Epidermal melanocyte (primary cell): Measurements from ENCODE around the gene PEAK1.
"Not testable (repeated sequence)": the region's sequence is repeated elsewhere in the genome, so short reads cannot be mapped to it uniquely, and the experiment has no call there.

Source experiments
- DNase-seq: peaks from one replicate; pipeline ENCODE4 v3.0.0; 2011; ENCODE audit warnings: low spot score; ENCODE audit not compliant: insufficient read length

The PEAK1 gene

GRCh38 chr15:77311618-77312398 lies 108.1 kb downstream of the PEAK1 start:
- DNase-seq, result no peak

GRCh38 chr15:77311020-77311419 lies 108.9 kb downstream of the PEAK1 start:
- no peak for DNase-seq

DNA sequence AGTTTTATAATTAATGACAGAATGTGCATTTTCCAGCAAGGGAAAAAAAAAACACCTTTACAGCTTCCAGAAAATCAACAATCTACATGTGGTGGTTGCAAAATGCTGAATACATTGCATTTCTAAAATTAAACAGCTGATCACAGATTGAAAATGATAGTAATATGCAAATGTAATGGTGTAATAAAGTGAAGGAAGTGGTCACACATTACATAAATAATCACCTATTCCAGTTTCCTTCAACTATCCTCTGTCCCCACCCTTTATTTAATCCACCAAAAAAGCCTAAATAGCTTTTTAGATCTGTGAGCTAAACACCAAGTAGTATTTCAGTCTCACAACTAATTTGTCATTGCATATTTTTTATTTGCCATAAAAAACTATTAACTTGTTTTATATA lies 110.5 kb downstream of the PEAK1 start:
- DNase-seq, result no peak

GRCh38 chr15:77305953-77306352 lies 114.0 kb downstream of the PEAK1 start:
- DNase-seq, result no peak

GRCh38 chr15:77296773-77297337 lies 123.0 kb downstream of the PEAK1 start:
- no peak for DNase-seq

- DNase-seq, result no peak
Observed at GRCh38 chr15:77295446-77295845, 124.5 kb downstream of the PEAK1 start.

- DNase-seq, result no peak
Observed at GRCh38 chr15:77292969-77293558, 126.8 kb downstream of the PEAK1 start.

GRCh38 chr15:77291107-77291506 lies 128.8 kb downstream of the PEAK1 start:
- DNase-seq, result no peak

DNA sequence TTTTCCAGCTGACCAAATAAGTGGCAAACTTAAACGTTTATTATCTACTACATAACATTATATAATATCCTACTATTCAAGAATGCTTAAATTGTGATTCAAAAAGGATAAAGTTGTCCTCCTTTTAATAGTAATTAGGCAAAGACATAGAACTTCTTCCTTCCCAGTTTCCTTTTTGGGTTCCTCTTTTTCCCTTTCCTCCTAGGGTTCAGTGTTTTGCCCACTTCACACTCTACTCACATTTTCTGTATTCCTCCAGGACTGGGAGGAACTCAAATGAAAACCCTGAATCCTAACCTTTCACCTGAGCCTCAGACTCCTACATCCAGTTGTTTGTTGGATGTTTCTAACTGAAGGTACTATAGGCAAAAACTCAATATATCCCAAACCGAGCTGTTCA lies 132.5 kb downstream of the PEAK1 start:
- no peak for DNase-seq

DNA sequence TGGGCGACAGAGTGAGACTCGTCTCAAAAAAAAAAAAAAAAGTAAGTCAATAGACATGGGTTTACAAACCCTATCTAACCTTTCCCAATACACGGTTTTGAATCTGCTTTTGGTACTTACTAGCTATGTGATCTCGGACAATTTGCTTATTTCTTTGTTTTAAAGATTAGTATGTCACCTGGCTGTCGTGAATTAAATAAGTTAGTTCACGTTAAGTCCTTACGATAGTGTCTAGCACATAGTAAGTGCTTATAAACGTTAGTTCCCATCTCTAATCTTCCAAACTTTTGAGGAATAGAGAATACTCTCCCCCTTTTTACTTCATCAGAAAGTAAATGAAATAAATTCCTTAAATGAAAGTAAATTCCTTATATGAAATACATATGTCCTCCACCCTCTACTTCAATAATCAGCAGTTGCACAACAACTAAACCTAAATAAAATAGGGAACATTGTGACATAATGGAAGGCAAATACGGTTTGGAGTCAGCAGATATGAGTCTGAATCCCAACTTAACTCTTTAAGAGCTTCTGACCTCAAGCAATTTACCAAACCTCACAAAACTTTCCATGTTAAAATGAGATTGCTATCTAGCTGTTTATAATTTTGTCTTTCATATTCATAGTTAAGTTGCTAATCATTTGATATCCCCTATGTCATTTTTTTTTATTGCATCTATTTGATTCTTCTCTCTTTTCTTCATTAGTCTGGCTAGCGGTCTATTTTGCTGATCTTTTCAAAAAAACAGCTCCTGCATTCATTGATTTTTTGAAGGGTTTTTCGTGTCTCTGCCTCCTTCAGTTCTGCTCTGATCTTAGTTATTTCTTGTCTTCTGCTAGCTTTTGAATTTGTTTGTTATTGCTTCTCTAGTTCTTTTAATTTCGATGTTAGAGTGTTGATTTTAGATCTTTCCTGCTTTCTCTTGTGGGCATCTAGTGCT lies 134.6 kb downstream of the PEAK1 start:
- no peak for DNase-seq

DNA sequence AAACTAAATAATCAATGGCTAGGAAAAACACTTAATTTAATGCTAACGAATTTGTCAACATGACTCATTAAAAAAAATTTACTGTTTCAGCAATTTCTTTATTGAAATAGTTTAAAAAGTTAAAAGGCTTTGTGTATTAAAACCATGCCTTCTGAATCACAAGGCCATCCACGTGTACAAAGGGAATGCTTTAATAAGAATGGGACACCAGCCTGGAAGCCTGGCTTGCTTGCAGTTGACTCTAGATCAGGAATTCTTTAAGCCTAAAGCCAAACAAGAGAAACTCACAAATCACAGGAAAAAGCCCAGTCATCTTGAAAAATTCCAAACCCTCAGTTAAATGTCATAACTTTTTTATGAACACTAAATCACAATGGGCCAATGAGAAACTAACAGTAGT lies 137.6 kb downstream of the PEAK1 start:
- no peak for DNase-seq

GRCh38 chr15:77276943-77277342 lies 143.0 kb downstream of the PEAK1 start:
- DNase-seq, result no peak

GRCh38 chr15:77276096-77276495 lies 143.8 kb downstream of the PEAK1 start:
- no peak for DNase-seq

GRCh38 chr15:77273136-77273535 lies 146.8 kb downstream of the PEAK1 start:
- not testable (repeated sequence) for DNase-seq

DNA sequence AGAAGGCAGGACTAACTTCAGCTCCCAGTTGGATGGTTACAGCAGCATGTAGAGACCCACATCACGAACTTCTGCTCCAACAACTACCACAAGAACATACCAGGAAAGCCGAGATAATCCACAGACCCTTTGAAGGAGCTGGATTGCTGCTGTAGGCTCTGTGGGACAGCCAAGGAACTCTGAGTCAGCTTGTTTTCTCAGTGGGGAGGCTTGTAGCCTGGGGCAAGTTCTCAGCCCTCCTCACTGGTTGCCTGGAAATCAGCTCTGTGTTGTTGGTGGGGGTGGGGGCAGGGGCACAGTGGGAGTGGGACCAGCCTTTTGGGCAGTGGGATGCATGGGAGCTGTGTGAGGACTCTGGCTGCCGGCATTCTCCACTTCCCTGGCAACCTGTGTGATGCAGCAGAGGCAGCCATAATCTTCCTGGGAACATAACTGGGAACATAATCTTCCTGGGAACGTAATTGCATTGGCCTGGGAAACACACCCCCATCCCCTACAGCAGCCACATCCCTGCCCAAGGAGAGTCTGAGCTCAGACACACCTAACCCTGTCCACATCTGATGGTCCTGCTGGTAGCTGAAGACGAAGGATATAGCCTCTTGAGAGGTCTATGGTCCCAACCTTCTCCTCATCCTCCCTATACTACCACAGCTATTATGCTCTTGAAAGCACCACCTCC lies 153.1 kb downstream of the PEAK1 start:
- no peak for DNase-seq

- no peak for DNase-seq
Observed at GRCh38 chr15:77255385-77255784, 164.5 kb downstream of the PEAK1 start.

GRCh38 chr15:77251662-77252061 lies 168.2 kb downstream of the PEAK1 start:
- DNase-seq, result no peak

GRCh38 chr15:77247116-77247515 lies 172.8 kb downstream of the PEAK1 start:
- DNase-seq, result no peak

GRCh38 chr15:77243716-77244401 lies 176.0 kb downstream of the PEAK1 start:
- DNase-seq, result no peak

DNA sequence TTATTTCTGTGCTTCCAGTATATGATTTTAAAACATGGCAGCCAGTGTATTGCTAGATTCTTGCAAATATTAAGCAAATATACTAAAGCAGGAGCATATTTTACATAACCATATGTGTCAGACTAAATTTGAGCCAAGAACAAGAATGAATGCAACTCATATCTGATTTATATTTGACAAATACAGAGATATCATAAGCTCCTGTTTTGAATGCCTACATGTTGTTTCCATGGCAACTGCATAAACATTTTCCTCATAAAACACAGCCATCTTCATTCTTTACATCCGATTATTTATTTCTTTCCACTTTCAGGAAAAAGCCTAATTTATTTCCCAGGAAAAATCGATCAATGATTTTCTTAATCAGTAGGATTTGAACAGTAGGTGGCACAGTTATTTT lies 176.8 kb downstream of the PEAK1 start:
- no peak for DNase-seq
